HepG2 (cell line): ENCODE results near the gene HARBI1. TPM values are rescaled to one million over a fixed set of nuclear protein-coding genes. Genes with fewer than 3 reads are reported as not detected.

ENCODE experiments used
- AGO2 ChIP-seq: fragments of 200-400 bp; formaldehyde crosslinking; optimal IDR thresholded peaks from 2 replicates; pipeline ENCODE3; 2017; ENCODE audit warnings: mild to moderate bottlenecking, low read depth, low read length, moderate library complexity
- FOSL1 ChIP-seq: sonication (generic); formaldehyde crosslinking; IDR thresholded peaks from 2 replicates; pipeline ENCODE4 v1.9.0; 2021; ENCODE audit warnings: missing genetic modification reagents, borderline replicate concordance
- GATA4 ChIP-seq: sonication (generic); IDR thresholded peaks from 2 replicates; pipeline ENCODE4 v1.6.1; 2016; ENCODE audit warnings: antibody characterized with exemption, low read depth, borderline replicate concordance
- KDM3A ChIP-seq: IDR thresholded peaks from 2 replicates; pipeline ENCODE4 v1.6.1; 2018; ENCODE audit warnings: low read depth, missing compliant biosample characterization
- KMT2A ChIP-seq: sonication (generic); formaldehyde crosslinking; IDR thresholded peaks from 2 replicates; pipeline ENCODE4 v1.4.0; 2020; ENCODE audit warnings: missing genetic modification reagents
- MIER3 ChIP-seq: IDR thresholded peaks from 2 replicates; pipeline ENCODE4 v1.6.1; 2016; ENCODE audit warnings: missing compliant biosample characterization, borderline replicate concordance
- NR2C2 ChIP-seq: sonication (generic); formaldehyde crosslinking; IDR thresholded peaks from 2 replicates; pipeline ENCODE4 v1.4.0; 2020; ENCODE audit warnings: missing genetic modification reagents, mild to moderate bottlenecking, moderate library complexity, borderline replicate concordance
- PHF20 ChIP-seq: sonication (generic); formaldehyde crosslinking; IDR thresholded peaks from 2 replicates; pipeline ENCODE4 v1.5.0; 2020; ENCODE audit warnings: mild to moderate bottlenecking, missing genetic modification reagents
- RXRA ChIP-seq: sonication (generic); formaldehyde crosslinking; IDR thresholded peaks from 2 replicates; pipeline ENCODE4 v1.5.1; 2020; ENCODE audit warnings: missing genetic modification reagents
- SALL1 ChIP-seq: sonication (generic); formaldehyde crosslinking; IDR thresholded peaks from 2 replicates; pipeline ENCODE4 v1.8.0; 2022; ENCODE audit warnings: mild to moderate bottlenecking, missing genetic modification reagents
- SOX13 ChIP-seq, 3 experiments: fragments of 450-650 bp in 1 of 3; sonication (generic) in 1 of 3; formaldehyde crosslinking in 1 of 3; IDR thresholded peaks in 2 of 3; conservative IDR thresholded peaks in 1 of 3; 2 replicates each; pipeline versions ENCODE4 v1.5.0 to v1.6.1; 2016 to 2020; ENCODE audit warnings: antibody characterized with exemption in 1 of 3, mild to moderate bottlenecking in 1 of 3, missing compliant biosample characterization in 1 of 3, missing genetic modification reagents in 1 of 3, moderate library complexity in 1 of 3
- YEATS4 ChIP-seq: sonication (generic); formaldehyde crosslinking; IDR thresholded peaks from 2 replicates; pipeline ENCODE4 v1.4.0; 2020; ENCODE audit warnings: missing genetic modification reagents, borderline replicate concordance
- YY1 ChIP-seq: IDR thresholded peaks from 2 replicates; pipeline ENCODE4 v1.6.1; 2011; ENCODE audit warnings: low read length, low read depth, moderate library complexity, mild to moderate bottlenecking; ENCODE audit not compliant: insufficient read depth, insufficient replicate concordance
- ZFP82 ChIP-seq: sonication (generic); formaldehyde crosslinking; IDR thresholded peaks from 2 replicates; pipeline ENCODE4 v1.5.1; 2020; ENCODE audit warnings: mild to moderate bottlenecking, missing genetic modification reagents, borderline replicate concordance
- ZMYM3 ChIP-seq: sonication (generic); formaldehyde crosslinking; IDR thresholded peaks from 2 replicates; pipeline ENCODE4 v1.5.1; 2020; ENCODE audit warnings: mild to moderate bottlenecking, missing genetic modification reagents
- ZNF263 ChIP-seq: sonication (generic); formaldehyde crosslinking; IDR thresholded peaks from 2 replicates; pipeline ENCODE4 v1.4.0; 2020; ENCODE audit warnings: missing genetic modification reagents
- ZNF3 ChIP-seq: IDR thresholded peaks from 2 replicates; pipeline ENCODE4 v1.7.0; 2017; ENCODE audit warnings: inconsistent platforms
- ZNF431 ChIP-seq: sonication (generic); formaldehyde crosslinking; IDR thresholded peaks from 2 replicates; pipeline ENCODE4 v1.9.0; 2022; ENCODE audit warnings: missing genetic modification reagents, low read depth, mild to moderate bottlenecking, borderline replicate concordance
- ZNF432 ChIP-seq: sonication (generic); formaldehyde crosslinking; IDR thresholded peaks from 2 replicates; pipeline ENCODE4 v1.5.0; 2020; ENCODE audit warnings: missing genetic modification reagents, mild to moderate bottlenecking, borderline replicate concordance
- ZNF660 ChIP-seq: sonication (generic); formaldehyde crosslinking; IDR thresholded peaks from 2 replicates; pipeline ENCODE4 v1.5.1; 2020; ENCODE audit warnings: mild to moderate bottlenecking, low read depth, missing genetic modification reagents, borderline replicate concordance
- polyA plus RNA-seq, 8 experiments: library from polyadenylated mRNA; depleted of rRNA in 3 of 8; stranded (reverse) in 7 of 8; unstranded in 1 of 8; fragments of >200 nt; fragmentation: Illumina TruSeq in 4 of 8; extraction: Trizol in 4 of 8; gene quantifications; 2 replicates each; pipeline versions ENCODE4 v1.2.1 to v1.2.3, GENCODE V29; 2011 to 2016; ENCODE audit warnings: low read depth in 4 of 8, missing spikeins in 1 of 8, mixed read lengths in 1 of 8; ENCODE audit not compliant: insufficient read depth in 1 of 8
- total RNA-seq, 5 experiments: library from RNA; depleted of rRNA; stranded (reverse); fragments of >200 nt; fragmentation: Illumina TruSeq; extraction: Trizol; gene quantifications; 2 replicates each; pipeline ENCODE4 v1.2.3, GENCODE V29; 2016; ENCODE audit warnings: low read depth in 1 of 5
- TF ChIP-seq, protein P1 (sequence below): sonication (generic); formaldehyde crosslinking; IDR thresholded peaks from 2 replicates; pipeline ENCODE4 v1.5.1; 2020; ENCODE audit warnings: mild to moderate bottlenecking, missing genetic modification reagents
- TF ChIP-seq, protein P2 (sequence below): IDR thresholded peaks from 2 replicates; pipeline ENCODE4 v1.6.1; 2016
- TF ChIP-seq, protein P3 (sequence below): IDR thresholded peaks from 2 replicates; pipeline ENCODE4 v1.6.1; 2016; ENCODE audit warnings: low read depth

Gene HARBI1
- total and polyA plus RNA-seq, 2 of the 13 experiments (the other 11 are each of a cell fraction or from before 2014, with no cell fraction given): 2.5 to 4.8 TPM

DNA sequence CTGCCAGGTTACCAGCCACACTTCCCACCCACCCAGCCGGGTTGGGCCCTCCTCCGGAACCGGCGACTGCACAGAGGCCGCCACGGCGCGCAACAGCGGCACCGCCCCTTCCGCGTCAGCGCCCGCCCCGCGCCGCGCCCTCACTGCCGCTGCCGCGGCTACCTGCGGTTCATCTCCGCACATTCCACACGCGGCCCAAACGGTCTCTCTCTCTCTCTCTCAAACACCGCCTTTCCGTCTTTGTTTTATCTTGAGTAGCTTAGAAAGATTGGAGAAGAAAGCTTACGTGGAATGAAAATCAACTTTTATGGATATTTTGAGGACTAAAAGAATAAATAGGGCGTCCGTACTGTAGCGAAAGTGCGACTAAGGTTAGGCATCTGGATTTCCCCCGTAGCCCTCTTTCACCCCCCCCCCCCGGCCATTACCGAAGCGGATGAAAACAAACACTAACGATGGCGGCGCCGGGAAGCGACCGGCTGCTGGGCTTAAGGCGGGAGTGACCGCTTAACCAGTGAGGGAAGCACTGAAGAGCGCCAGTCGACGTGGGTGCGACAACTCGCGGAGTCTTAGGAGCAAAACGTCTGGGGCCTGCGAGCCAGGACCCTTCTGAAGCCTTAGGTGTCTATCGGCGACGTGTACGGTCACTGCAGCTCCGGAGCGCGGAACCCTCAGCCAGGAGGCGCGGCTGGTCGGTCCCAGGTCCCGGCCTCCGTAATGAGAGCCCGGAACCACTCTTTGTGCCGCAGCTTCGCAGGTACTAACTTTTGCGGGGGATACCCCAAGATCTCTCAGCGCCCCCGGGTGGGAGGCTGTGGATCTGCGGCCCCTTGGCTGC is at the start of gene HARBI1, which contains the start of gene ATG13 (continued):
- TF ChIP-seq, protein P1, sequence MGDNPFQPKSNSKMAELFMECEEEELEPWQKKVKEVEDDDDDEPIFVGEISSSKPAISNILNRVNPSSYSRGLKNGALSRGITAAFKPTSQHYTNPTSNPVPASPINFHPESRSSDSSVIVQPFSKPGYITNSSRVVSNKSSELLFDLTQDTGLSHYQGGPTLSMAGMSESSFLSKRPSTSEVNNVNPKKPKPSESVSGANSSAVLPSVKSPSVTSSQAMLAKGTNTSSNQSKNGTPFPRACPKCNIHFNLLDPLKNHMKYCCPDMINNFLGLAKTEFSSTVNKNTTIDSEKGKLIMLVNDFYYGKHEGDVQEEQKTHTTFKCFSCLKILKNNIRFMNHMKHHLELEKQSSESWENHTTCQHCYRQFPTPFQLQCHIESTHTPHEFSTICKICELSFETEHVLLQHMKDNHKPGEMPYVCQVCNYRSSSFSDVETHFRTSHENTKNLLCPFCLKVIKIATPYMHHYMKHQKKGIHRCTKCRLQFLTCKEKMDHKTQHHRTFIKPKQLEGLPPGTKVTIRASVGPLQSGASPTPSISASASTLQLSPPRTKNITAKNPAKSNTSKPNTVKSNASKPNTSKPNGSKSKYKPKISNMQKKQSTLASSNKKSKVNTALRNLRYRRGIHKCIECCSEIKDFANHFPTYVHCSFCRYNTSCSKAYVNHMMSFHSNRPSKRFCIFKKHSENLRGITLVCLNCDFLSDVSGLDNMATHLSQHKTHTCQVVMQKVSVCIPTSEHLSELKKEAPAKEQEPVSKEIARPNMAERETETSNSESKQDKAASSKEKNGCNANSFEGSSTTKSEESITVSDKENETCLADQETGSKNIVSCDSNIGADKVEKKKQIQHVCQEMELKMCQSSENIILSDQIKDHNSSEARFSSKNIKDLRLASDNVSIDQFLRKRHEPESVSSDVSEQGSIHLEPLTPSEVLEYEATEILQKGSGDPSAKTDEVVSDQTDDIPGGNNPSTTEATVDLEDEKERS (CRISPR knock-in tag): 0 out of 2 replicates have a peak, but pooled peaks have one; percentile 28
- TF ChIP-seq ZNF3 (no peak), SOX13 (IDR thresholded peaks at IDR 0.05) (no peak), SOX13 (CRISPR knock-in tag; conservative IDR thresholded peaks at IDR 0.05 in 1 of 2, IDR thresholded peaks at IDR 0.05 in 1 of 2) (peak in 1 of 2 experiments; percentile 30; a peak in 1 of 4 replicates), NR2C2 (CRISPR knock-in tag) (peak; percentile 77), AGO2 (peak; percentile 52), YY1 (peak; percentile 91), FOSL1 (CRISPR knock-in tag) (no peak), ZFP82 (CRISPR knock-in tag) (no peak), ZNF263 (CRISPR knock-in tag) (0 out of 2 replicates have a peak, but pooled peaks have one; percentile 10), RXRA (CRISPR knock-in tag) (no peak; the same call in 1 of the 2 replicates), KMT2A (CRISPR knock-in tag) (peak; percentile 39; the same call in 1 of the 2 replicates), MIER3 (CRISPR knock-in tag) (0 out of 2 replicates have a peak, but pooled peaks have one; percentile 8), ZNF660 (no peak), SALL1 (CRISPR knock-in tag) (peak; percentile 65), GATA4 (0 out of 2 replicates have a peak, but pooled peaks have one; percentile 6), YEATS4 (CRISPR knock-in tag) (peak; percentile 62; the same call in 1 of the 2 replicates), KDM3A (0 out of 2 replicates have a peak, but pooled peaks have one; percentile 29), ZNF432 (0 out of 2 replicates have a peak, but pooled peaks have one; percentile 10), ZNF431 (CRISPR knock-in tag) (peak; percentile 79; the same call in 1 of the 2 replicates), ZMYM3 (CRISPR knock-in tag) (no peak), PHF20 (CRISPR knock-in tag) (peak; percentile 86)
- TF ChIP-seq, protein P2, sequence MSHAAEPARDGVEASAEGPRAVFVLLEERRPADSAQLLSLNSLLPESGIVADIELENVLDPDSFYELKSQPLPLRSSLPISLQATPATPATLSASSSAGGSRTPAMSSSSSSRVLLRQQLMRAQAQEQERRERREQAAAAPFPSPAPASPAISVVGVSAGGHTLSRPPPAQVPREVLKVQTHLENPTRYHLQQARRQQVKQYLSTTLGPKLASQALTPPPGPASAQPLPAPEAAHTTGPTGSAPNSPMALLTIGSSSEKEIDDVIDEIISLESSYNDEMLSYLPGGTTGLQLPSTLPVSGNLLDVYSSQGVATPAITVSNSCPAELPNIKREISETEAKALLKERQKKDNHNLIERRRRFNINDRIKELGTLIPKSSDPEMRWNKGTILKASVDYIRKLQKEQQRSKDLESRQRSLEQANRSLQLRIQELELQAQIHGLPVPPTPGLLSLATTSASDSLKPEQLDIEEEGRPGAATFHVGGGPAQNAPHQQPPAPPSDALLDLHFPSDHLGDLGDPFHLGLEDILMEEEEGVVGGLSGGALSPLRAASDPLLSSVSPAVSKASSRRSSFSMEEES (CRISPR knock-in tag): no peak
- TF ChIP-seq, protein P3, sequence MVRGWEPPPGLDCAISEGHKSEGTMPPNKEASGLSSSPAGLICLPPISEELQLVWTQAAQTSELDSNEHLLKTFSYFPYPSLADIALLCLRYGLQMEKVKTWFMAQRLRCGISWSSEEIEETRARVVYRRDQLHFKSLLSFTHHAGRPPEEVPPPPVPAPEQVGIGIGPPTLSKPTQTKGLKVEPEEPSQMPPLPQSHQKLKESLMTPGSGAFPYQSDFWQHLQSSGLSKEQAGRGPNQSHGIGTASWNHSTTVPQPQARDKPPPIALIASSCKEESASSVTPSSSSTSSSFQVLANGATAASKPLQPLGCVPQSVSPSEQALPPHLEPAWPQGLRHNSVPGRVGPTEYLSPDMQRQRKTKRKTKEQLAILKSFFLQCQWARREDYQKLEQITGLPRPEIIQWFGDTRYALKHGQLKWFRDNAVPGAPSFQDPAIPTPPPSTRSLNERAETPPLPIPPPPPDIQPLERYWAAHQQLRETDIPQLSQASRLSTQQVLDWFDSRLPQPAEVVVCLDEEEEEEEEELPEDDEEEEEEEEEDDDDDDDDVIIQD (CRISPR knock-in tag): no peak
